WTC11 (cell line): Measurements from ENCODE around the gene FGF11. TPM values are rescaled to one million over a fixed set of nuclear protein-coding genes. Genes with fewer than 3 reads are reported as not detected.
A peak's percentile ranks its signal among the peaks of the same experiment; 100 is the strongest.

Experiments
- ATAC-seq: fragments of 200-7000 bp; cut with Tn5 transposase; 2 replicates; pipeline ENCODE4 v1.10.0; 2021; ENCODE audit warnings: mild to moderate bottlenecking, moderate library complexity
- CTCF ChIA-PET: fragments of 300-600 bp; sonication (Branson Sonifier 250); formaldehyde crosslinking; loops from one replicate; lab custom pipeline; 2021; ENCODE audit warnings: antibody characterized with exemption; lab: Charles Lee
- POLR2A ChIA-PET: fragments of 350-600 bp; sonication (Branson Sonifier 250); formaldehyde crosslinking; loops from one replicate; lab custom pipeline; 2021; ENCODE audit warnings: antibody characterized with exemption; lab: Charles Lee
- DNase-seq: peaks from one replicate; pipeline ENCODE4 v3.0.0; 2021; ENCODE audit warnings: low spot score
- H3K27ac Mint-ChIP-seq: 2 replicates; pipeline ENCODE4 v1.8.0; 2021; ENCODE audit warnings: mixed read lengths
- H3K27me3 Mint-ChIP-seq: 2 replicates; pipeline ENCODE4 v1.8.0; 2021; ENCODE audit warnings: low read depth, mild to moderate bottlenecking, moderate library complexity, mixed read lengths
- H3K36me3 Mint-ChIP-seq: 2 replicates; pipeline ENCODE4 v1.8.0; 2021; ENCODE audit warnings: mixed read lengths
- H3K4me1 Mint-ChIP-seq: 2 replicates; pipeline ENCODE4 v1.8.0; 2022; ENCODE audit warnings: mixed read lengths
- H3K4me3 Mint-ChIP-seq: 2 replicates; pipeline ENCODE4 v1.8.0; 2021; ENCODE audit warnings: mild to moderate bottlenecking, moderate library complexity, mixed read lengths
- H3K9me3 Mint-ChIP-seq: 2 replicates; pipeline ENCODE4 v1.8.0; 2021; ENCODE audit warnings: mixed read lengths
- CDX4 ChIP-seq: fragments of 250-450 bp; sonication (Bioruptor Pico); IDR thresholded peaks from 2 replicates; pipeline ENCODE4 v1.9.0; 2021; ENCODE audit warnings: moderate library complexity, mild to moderate bottlenecking, inconsistent platforms, borderline replicate concordance
- CTCF ChIP-seq: fragments of 200-600 bp; IDR thresholded peaks from 2 replicates; pipeline ENCODE4 v1.8.0; 2022; ENCODE audit warnings: antibody characterized with exemption
- ERG ChIP-seq: fragments of 250-450 bp; sonication (Bioruptor Pico); IDR thresholded peaks from 2 replicates; pipeline ENCODE4 v1.8.0; 2021; ENCODE audit warnings: mild to moderate bottlenecking
- KAT7 ChIP-seq: sonication (generic); formaldehyde crosslinking; IDR thresholded peaks from 2 replicates; pipeline ENCODE4 v1.8.1; 2023; ENCODE audit warnings: missing genetic modification reagents, mild to moderate bottlenecking, borderline replicate concordance
- NFATC4 ChIP-seq: fragments of 250-450 bp; sonication (Bioruptor Pico); IDR thresholded peaks from 2 replicates; pipeline ENCODE4 v1.9.0; 2021; ENCODE audit warnings: mild to moderate bottlenecking
- NR1H2 ChIP-seq: sonication (generic); formaldehyde crosslinking; IDR thresholded peaks from 2 replicates; pipeline ENCODE4 v1.9.0; 2021; ENCODE audit warnings: mild to moderate bottlenecking, moderate library complexity, missing genetic modification reagents
- RORB ChIP-seq: fragments of 250-450 bp; sonication (Bioruptor Pico); IDR thresholded peaks from 2 replicates; pipeline ENCODE4 v1.9.0; 2021; ENCODE audit warnings: mild to moderate bottlenecking
- STAT6 ChIP-seq: sonication (generic); formaldehyde crosslinking; conservative IDR thresholded peaks from 2 replicates; pipeline ENCODE4 v1.8.1; 2023; ENCODE audit warnings: mild to moderate bottlenecking, low read depth, missing genetic modification reagents, moderate library complexity
- ZBTB43 ChIP-seq: sonication (generic); formaldehyde crosslinking; IDR thresholded peaks from 2 replicates; pipeline ENCODE4 v1.8.1; 2023; ENCODE audit warnings: mild to moderate bottlenecking, missing genetic modification reagents
- ZNF671 ChIP-seq: fragments of 250-450 bp; sonication (Bioruptor Pico); IDR thresholded peaks from 2 replicates; pipeline ENCODE4 v1.8.0; 2021; ENCODE audit warnings: mild to moderate bottlenecking
- total RNA-seq: library from RNA; stranded (reverse); gene quantifications from 3 replicates; pipeline ENCODE4 v1.2.3, GENCODE V29; 2021

The FGF11 gene
- total RNA-seq, 1 experiment from 2014 or later = 19.8 TPM

GRCh38 chr17:7459961-7460545, 20.7 kb downstream of the FGF11 start:
- Mint-ChIP-seq H3K4me1 (peaks cover 11% of the 10 kb centered on the region), H3K27me3 (peaks cover 9% of the 10 kb centered on the region), H3K4me3 (no peak overlapping the region), H3K27ac (no peak overlapping the region), H3K36me3 (no peaks in the 10 kb centered on the region), H3K9me3 (no peaks in the 10 kb centered on the region)
- ChIA-PET CTCF (interaction anchor here (1.2 to 1.3 kb wide), 2 partner anchors 43 to 104 kb away, joined by 3 read pairs; no protein-coding TSS in a partner anchor), POLR2A (interaction anchor here (1.7 kb wide), 1 partner anchor 20 kb away, joined by 3 read pairs; the partner anchor contains the start of gene FGF11)
- no peak for DNase-seq
- ATAC-seq = no peak
- TF ChIP-seq RORB (CRISPR knock-in tag) = no peak

- CTCF ChIA-PET = interaction anchor here (1.1 to 1.3 kb wide), 3 partner anchors 15 to 105 kb away, joined by 3 to 6 read pairs (median 3); no protein-coding TSS in a partner anchor
- POLR2A ChIA-PET = interaction anchor here (0.7 to 1.7 kb wide), 3 partner anchors 19 to 21 kb away, joined by 3 to 5 read pairs (median 3); partner anchors contain the start of genes FGF11, SLC35G6 and ZBTB4
- ATAC-seq (peak; percentile 82), DNase-seq (peak; percentile 65)
- Mint-ChIP-seq H3K4me3 (no peak overlapping the region), H3K4me1 (peaks cover 11% of the 10 kb centered on the region), H3K9me3 (no peaks in the 10 kb centered on the region), H3K27me3 (peaks cover 9% of the 10 kb centered on the region), H3K27ac (no peak overlapping the region), H3K36me3 (no peaks in the 10 kb centered on the region)
- TF ChIP-seq STAT6 = no peak
These were observed 21.7 kb downstream of the FGF11 start for GRCh38 chr17:7460850-7461660.

- H3K27me3 Mint-ChIP-seq = peaks cover 9% of the 10 kb centered on the region
- TF ChIP-seq NR1H2 = no peak
- no peak for TF ChIP-seq CDX4 (CRISPR knock-in tag)
- TF ChIP-seq CTCF = no peak
- no peak for TF ChIP-seq NFATC4
- TF ChIP-seq ZBTB43 (CRISPR knock-in tag) = no peak
- TF ChIP-seq KAT7 = no peak
- no peak for TF ChIP-seq ZNF671
- no peak for TF ChIP-seq ERG (CRISPR knock-in tag)
- TF ChIP-seq, all 79 proteins: peak for 0
- peaks cover 17% of the 10 kb centered on the region for H3K4me1 Mint-ChIP-seq
- H3K4me3 Mint-ChIP-seq = no peak overlapping the region
- no peak for DNase-seq
- ChIA-PET POLR2A (interaction anchor here (0.7 to 1.7 kb wide), 2 partner anchors 15 to 17 kb away, joined by 3 to 5 read pairs; partner anchors contain the start of gene ZBTB4), CTCF (interaction anchor here (1.1 kb wide), 1 partner anchor 98 kb away, joined by 4 read pairs; no protein-coding TSS in a partner anchor)
- H3K9me3 Mint-ChIP-seq = no peaks in the 10 kb centered on the region
- H3K27ac Mint-ChIP-seq = peak overlapping the region; percentile 41; the same call in 1 of the 2 replicates
- no peaks in the 10 kb centered on the region for H3K36me3 Mint-ChIP-seq
- no peak for ATAC-seq
These were observed 23.4 kb downstream of the FGF11 start for GRCh38 chr17:7462474-7463371.
